AG10803 (cell line): Measurements from ENCODE around the gene CTIF.

Source experiments
- DNase-seq: peaks from one replicate; pipeline ENCODE4 v3.0.0; 2010; ENCODE audit warnings: low read depth
- H3K4me3 ChIP-seq: 2 replicates; pipeline ENCODE4 v1.5.1; 2011; ENCODE audit warnings: mild to moderate bottlenecking, low read length, control low read depth
- CTCF ChIP-seq: conservative IDR thresholded peaks from 2 replicates; pipeline ENCODE4 v1.5.1; 2011; ENCODE audit warnings: mild to moderate bottlenecking, low read length, control low read depth, inconsistent platforms

CTIF gene

GRCh38 chr18:48735080-48735676 is 196.3 kb downstream of the CTIF start:
- no peak for TF ChIP-seq CTCF
- no peak overlapping the region for H3K4me3 ChIP-seq
- no peak for DNase-seq

- no peak for DNase-seq
- no peak overlapping the region for H3K4me3 ChIP-seq
- TF ChIP-seq CTCF: no peak
These were observed 196.9 kb downstream of the CTIF start for GRCh38 chr18:48735681-48736255.

GRCh38 chr18:48736321-48737260 is 197.8 kb downstream of the CTIF start:
- TF ChIP-seq CTCF: no peak
- DNase-seq: no peak

GRCh38 chr18:48739266-48740067 is 200.6 kb downstream of the CTIF start:
- no peak overlapping the region for H3K4me3 ChIP-seq
- no peak for DNase-seq
- no peak for TF ChIP-seq CTCF

More at GRCh38 chr18:48736321-48737260, 197.8 kb downstream of the CTIF start:
- no peak overlapping the region for H3K4me3 ChIP-seq

- no peak for DNase-seq
- no peak overlapping the region for H3K4me3 ChIP-seq
- no peak for TF ChIP-seq CTCF
These were observed 201.2 kb downstream of the CTIF start for GRCh38 chr18:48740068-48740440.

- no peak for TF ChIP-seq CTCF
- no peak for DNase-seq
- H3K4me3 ChIP-seq: no peak overlapping the region
These were observed 202.1 kb downstream of the CTIF start for GRCh38 chr18:48740851-48741485.
